Ramos (cell line): Measurements from ENCODE around the gene DEFB125.
"Not testable (repeated sequence)": the region's sequence is repeated elsewhere in the genome, so short reads cannot be mapped to it uniquely, and the experiment has no call there.

ENCODE experiments used
- in situ Hi-C: fragments of 300-500 bp; cut with MboI; formaldehyde crosslinking; loops from one replicate; pipeline ENCODE4 v1.14.3; 2022; ENCODE audit warnings: low sequenced_read_pairs; ENCODE audit not compliant: unreplicated experiment

DEFB125 gene

GRCh38 chr20:87401-87800 lies at the start of gene DEFB125:
Gene DEFB125, plus strand, starts transcription at chr20:87672. Its CDS starts 38 bp downstream, at chr20:87710.
- in situ Hi-C loops: no loop called here

DNA sequence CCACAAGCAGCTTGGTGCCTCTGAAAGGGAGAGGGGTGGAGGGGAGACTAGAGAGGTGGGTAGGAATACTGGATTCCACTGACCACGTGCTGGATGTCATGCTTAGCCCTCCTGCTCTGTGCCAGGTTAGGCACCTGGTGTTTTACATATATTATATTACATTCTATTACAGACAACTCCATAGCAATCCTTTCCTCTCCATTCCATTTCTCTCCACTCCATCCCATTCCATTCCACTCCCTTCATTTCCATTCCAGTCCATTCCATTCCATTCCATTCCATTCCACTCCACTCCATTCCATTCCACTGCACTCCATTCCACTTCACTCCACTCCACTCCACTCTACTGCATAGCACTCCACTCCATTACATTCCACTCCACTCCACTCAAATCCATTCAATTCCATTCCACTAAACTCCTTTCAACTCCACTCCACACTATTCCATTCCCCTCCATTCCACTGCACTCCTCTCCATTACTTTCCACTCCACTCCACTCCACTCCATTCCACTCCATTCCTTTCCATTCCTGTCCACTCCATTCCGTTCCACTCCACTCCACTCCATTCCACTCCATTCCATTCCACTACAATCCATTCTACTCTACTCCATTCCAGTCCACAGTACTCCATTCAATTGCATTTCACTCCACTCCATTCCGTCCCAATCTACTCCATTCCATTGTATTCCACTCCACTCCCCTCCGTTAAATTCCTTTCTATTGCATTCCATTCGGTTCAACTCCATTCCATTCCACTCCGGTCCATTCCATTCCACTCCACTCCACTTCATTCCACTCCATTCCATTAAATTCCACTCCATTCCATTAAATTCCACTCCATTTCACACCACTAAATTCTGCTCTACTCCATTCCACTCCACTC lies 27.2 kb upstream of the DEFB125 start:
- in situ Hi-C loops: no loop called here

- in situ Hi-C loops: no loop called here
Measured at GRCh38 chr20:61230-61629, 26.2 kb upstream of the DEFB125 start.

GRCh38 chr20:61757-62156 lies 25.7 kb upstream of the DEFB125 start:
- in situ Hi-C loops: no loop called here

DNA sequence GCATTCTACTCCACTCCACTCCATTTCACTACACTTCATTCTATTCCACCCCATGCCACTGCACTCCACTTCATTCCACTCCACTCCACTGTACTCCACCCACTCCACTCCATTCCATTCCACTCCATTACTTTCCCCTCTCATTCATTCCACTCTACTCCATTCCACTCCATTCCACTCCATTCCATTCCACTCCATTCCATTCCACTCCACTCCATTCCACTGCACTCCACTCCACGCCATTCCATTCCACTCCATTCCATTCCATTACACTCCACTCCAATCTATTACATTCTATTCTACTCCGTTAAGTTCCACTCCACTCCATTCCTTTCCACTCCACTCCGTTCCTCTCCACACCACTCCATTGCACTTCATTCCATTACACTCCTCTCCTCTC lies 25.0 kb upstream of the DEFB125 start:
- in situ Hi-C loops: no loop called here

DNA sequence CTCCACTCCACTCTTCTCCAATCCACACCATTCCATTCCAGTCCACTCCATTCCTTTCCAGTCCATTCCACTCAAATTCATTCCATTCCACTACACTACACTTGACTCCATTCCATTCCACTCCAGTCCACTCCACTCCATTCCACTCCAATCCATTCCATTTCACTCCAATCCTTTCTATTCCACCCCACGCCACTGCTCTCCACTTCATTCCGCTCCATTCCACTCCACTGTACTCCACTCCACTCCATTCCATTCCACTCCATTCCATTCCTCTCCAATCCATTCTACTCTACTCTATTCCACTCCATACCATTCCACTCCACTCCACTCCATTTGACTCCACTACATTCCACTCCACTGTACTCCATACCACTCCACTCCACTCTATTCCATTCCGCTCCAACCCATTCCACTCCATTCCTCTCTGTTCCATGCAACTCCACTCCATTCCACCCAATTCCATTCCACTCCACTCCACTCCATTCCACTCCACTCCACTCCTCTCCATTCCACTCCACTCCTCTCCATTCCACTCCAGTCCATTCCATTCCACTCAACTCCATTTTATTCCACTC lies 23.4 kb upstream of the DEFB125 start:
- in situ Hi-C loops: no loop called here

GRCh38 chr20:64766-65322 lies 22.6 kb upstream of the DEFB125 start:
- in situ Hi-C loops: no loop called here

- in situ Hi-C loops: no loop called here
Measured at GRCh38 chr20:77231-77630, 10.2 kb upstream of the DEFB125 start.

DNA sequence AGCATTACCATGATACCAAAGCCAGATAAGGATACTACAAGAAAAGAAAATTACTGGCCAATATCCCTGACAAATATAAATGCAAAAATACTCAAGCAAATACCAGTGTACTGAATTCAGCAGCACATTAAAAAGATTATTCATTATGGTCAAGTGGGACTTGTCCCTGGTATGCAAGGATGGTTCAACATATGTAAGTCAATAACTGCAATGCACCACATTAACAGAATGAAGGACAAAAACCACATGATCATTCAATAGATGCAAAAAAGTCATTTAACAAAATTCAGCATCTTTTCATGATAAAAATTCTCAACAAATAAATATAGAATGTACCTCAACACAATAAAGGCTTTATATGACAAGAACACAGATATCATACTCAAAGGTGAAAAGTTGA lies 9.1 kb upstream of the DEFB125 start:
- in situ Hi-C loops: no loop called here

GRCh38 chr20:79565-79964 lies 7.9 kb upstream of the DEFB125 start:
- in situ Hi-C loops: no loop called here

DNA sequence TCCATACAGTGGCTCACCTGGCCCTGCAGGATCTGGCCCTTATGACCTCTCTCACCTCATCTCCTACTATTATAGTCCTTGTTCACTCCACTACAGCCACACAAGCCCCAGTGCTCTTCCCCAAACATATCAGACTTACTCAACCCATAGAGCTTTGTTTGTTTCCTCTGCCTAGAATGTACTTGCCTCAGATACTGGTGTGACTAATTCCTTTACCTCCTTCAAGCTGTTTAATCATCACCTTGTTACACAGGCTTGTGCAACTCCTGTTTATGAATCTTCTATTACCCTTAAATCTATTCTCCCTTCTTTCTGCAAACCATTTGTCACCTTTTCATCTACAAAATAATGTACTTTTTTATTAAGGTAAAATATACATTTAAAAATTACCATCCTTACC lies 3.2 kb downstream of the DEFB125 start:
- in situ Hi-C loops: no loop called here

DNA sequence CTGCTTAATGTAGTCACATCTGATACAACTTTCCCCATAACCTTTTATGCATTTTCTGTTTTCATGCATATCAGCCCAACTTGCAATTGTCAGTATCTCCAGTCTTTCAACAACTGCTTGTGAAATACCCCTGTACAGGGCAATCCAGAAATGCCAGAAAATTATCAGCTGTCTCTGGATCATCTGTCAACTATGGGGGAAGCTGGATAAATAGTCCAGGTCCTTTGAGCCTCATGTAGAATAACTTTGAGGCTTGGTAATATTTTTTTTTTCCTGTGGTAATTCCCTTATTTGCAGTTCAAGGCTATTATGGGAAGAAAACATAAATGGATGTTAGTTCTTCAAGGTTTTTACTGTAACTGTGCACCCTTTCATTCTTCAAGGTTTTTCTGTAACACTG lies 6.2 kb downstream of the DEFB125 start:
- in situ Hi-C loops: no loop called here

- in situ Hi-C loops: no loop called here
Measured at GRCh38 chr20:95215-95614, 7.7 kb downstream of the DEFB125 start.

DNA sequence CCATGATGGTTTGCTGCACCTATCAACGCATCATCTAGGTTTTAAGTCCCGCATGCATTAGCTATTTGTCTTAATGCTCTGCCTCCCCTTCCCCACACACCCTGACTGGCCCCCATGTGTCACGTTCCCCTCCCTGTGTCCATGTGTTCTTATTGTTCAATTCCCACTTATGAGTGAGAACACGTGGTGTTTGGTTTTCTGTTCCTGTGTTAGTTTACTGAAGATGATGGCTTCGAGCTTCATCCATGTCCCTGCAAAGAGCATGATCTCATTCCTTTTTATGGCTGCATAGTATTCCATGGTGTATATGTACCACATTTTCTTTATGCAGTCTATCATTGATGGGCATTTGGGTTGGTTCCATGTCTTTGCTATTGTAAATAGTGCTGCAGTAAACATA lies 10.2 kb downstream of the DEFB125 start:
- in situ Hi-C loops: not testable (repeated sequence)

DNA sequence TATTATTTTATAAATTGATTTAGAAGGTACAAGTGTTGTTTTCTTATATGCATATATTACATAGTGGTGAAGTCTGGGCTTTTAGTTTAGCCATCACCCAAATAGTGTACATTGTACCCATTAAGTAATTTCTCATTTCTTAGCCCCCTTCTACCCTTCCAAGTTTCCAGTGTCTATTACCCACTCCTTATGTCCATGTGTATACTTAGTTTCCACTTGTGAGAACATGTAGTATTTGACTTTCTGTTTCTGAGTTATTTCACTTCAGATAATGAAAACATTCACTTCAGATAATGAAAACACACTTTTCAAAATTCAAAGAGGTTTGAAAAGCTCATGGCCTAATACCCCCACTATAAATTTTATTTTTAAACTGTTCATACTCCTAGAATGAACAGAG lies 14.5 kb downstream of the DEFB125 start:
- in situ Hi-C loops: no loop called here

DNA sequence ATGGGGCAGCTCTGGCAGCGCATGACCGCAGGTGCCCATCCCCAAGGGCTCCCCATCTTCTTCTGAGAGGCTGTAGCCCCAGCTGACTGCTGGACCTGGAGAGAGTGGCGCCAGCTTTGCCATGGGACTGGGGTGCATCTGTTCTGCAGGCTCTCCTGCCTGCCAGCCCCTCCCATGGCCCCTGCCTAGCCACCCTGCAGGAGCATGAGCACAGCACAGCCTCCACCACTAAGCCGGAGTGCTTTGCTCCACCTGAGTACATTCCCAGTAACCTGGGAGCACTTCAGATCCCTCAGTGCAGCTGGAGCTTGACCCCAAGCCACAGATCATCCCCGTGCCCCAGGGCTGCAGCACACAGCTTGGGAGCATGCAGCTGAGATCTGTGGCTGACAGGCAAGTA lies 16.0 kb downstream of the DEFB125 start:
- in situ Hi-C loops: no loop called here

GRCh38 chr20:112396-112795 lies 24.9 kb downstream of the DEFB125 start:
- in situ Hi-C loops: no loop called here

DNA sequence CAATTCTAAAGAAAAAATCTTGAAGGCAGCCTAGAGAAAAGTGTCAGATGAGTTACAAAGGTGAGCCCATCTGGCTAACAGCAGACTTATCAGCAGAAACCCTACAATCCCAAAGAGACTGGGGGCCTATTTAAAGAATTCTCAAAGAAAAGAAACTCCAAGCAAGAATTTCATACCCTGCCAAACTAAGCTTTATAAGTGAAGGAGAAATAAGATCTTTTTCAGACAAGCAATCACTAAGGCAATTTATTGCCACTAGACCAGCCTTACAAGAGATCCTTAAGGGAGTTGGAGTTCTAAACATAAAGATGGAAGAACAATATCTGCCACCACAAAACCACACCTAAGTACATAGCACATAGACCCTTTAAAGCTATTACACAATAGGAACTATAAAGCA lies 30.0 kb downstream of the DEFB125 start:
- in situ Hi-C loops: no loop called here

- in situ Hi-C loops: not testable (repeated sequence)
Measured at GRCh38 chr20:129786-130323, 42.4 kb downstream of the DEFB125 start.

DNA sequence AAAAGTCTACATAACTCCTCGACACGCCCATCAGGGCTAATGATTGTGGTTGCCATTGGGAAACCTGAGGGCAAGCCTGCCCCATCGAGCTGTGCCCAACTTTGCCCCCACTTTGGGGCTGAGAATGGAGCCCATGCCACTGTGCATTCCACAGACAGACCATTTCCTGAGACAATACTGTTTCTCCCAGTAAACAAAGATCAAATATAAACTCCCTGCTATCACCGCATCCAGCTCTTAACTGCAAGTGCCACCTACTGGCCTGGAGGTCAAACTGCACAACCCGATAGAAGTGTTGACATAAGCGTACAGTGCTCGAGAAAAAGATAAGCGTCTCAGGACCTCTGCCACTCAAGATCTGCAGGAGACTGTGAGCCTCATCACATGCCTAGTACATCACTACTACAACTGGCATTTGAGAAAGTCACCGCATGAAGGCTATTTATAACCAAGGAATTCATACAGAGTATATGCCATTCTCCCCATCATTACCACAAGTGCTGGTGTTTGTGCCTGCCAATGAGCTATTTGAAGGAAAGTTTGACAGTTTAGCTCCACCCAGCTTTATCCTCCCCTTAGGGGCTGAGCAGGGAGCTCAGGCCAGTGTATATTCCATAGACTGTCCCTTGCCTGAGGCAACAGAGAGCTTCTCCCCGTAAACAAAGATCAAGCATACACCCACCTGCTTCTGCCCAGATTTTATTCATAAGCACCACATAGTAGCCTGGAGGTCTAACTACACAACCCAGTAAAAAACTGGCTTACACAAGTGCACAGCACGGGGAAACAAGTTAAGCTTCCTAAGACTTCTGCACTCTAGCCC lies 50.4 kb downstream of the DEFB125 start:
- in situ Hi-C loops: no loop called here
